Fibroblast of lung (primary cell): ENCODE data around the gene FAM43A.

Source experiments
- EZH2 ChIP-seq: IDR thresholded peaks from 2 replicates; pipeline ENCODE4 v1.5.1; 2012; ENCODE audit warnings: low read length, control low read depth, mild to moderate bottlenecking; ENCODE audit errors: missing control alignments
- TF ChIP-seq, protein P1 (sequence below), 2 donors: IDR thresholded peaks in 1 of 2; conservative IDR thresholded peaks in 1 of 2; 1 replicate in 1 of 2; 2 replicates in 1 of 2; pipeline ENCODE4 v1.5.1; 2011 to 2012; ENCODE audit warnings: low read length in 2 of 2, control low read depth in 1 of 2, inconsistent platforms in 1 of 2, low read depth in 1 of 2, mild to moderate bottlenecking in 1 of 2

GRCh38 chr3:194720048-194720447 is 34.4 kb downstream of the FAM43A start:
- TF ChIP-seq, protein P1, sequence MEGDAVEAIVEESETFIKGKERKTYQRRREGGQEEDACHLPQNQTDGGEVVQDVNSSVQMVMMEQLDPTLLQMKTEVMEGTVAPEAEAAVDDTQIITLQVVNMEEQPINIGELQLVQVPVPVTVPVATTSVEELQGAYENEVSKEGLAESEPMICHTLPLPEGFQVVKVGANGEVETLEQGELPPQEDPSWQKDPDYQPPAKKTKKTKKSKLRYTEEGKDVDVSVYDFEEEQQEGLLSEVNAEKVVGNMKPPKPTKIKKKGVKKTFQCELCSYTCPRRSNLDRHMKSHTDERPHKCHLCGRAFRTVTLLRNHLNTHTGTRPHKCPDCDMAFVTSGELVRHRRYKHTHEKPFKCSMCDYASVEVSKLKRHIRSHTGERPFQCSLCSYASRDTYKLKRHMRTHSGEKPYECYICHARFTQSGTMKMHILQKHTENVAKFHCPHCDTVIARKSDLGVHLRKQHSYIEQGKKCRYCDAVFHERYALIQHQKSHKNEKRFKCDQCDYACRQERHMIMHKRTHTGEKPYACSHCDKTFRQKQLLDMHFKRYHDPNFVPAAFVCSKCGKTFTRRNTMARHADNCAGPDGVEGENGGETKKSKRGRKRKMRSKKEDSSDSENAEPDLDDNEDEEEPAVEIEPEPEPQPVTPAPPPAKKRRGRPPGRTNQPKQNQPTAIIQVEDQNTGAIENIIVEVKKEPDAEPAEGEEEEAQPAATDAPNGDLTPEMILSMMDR (conservative IDR thresholded peaks at IDR 0.05 in 1 of 2, IDR thresholded peaks at IDR 0.05 in 1 of 2; ENCODE audit: low read depth in 1 of 2, low read length in 2 of 2), result no peak
- TF ChIP-seq EZH2, result no peak
